Measurements from ENCODE around the gene SOX10. TPM values are rescaled to one million over a fixed set of nuclear protein-coding genes. Genes with fewer than 3 reads are reported as not detected.

The SOX10 gene
- total RNA-seq, 1 experiment from 2014 or later = not detected

- TF ChIP-seq SRF (IDR thresholded peaks at IDR 0.05; ENCODE audit: low read depth) (no peak), REST (IDR thresholded peaks at IDR 0.05; ENCODE audit: low read depth) (no peak)
These were observed 2.1 kb downstream of the SOX10 start (continued) for GRCh38 chr22:37982151-37982785.

- Histone ChIP-seq H3K27ac (ENCODE audit: low read depth, low read length) (no peak overlapping the region), H3K9ac (ENCODE audit: low read length) (no peak overlapping the region), H3K4me1 (ENCODE audit: control insufficient read depth in 1 of 2, insufficient read depth in 2 of 2, low read length in 2 of 2) (no peaks in the 10 kb centered on the region), H4K20me1 (ENCODE audit: insufficient read depth) (no peaks in the 10 kb centered on the region), H3K36me3 (ENCODE audit: control insufficient read depth in 1 of 2, insufficient read depth in 2 of 2, low read length in 2 of 2) (no peaks in the 10 kb centered on the region), H3K4me3 (replicated peaks in 1 of 2; ENCODE audit: low read depth in 1 of 2, low read length in 2 of 2) (no peak overlapping the region), H3K4me2 (ENCODE audit: low read length) (no peak overlapping the region), H3K9me3 (ENCODE audit: control insufficient read depth in 1 of 2, insufficient read depth in 1 of 2, low read depth in 1 of 2, low read length in 2 of 2) (no peaks in the 10 kb centered on the region), H2AFZ (ENCODE audit: low read depth, low read length, poor library complexity, severe bottlenecking) (no peak overlapping the region), H3K9me2 (ENCODE audit: insufficient read depth) (no peaks in the 10 kb centered on the region), H3K27me3 (ENCODE audit: insufficient read depth, low read length) (no peaks in the 10 kb centered on the region), H3K79me2 (ENCODE audit: insufficient read depth, low read length) (no peaks in the 10 kb centered on the region)
- intact Hi-C loops (cut with micrococcal nuclease) = no loop called here
- TF ChIP-seq EGR1 (IDR thresholded peaks at IDR 0.05; ENCODE audit: low read depth) = no peak
- ATAC-seq = no peak
- ChIA-PET CTCF (no interaction called here), RAD21 (ENCODE audit: low non-redundant PET in 1 of 2, low total read pairs in 2 of 2, uncharacterized antibody in 2 of 2, unreplicated experiment in 2 of 2) (no interaction called here), POLR2A (no interaction called here)
- no peak for DNase-seq (ENCODE audit: low read depth, low spot score)
- no TSS peak for BruUV-seq (replicated peaks)
These were observed 2.9 kb downstream of the SOX10 start for GRCh38 chr22:37981282-37982011.
